ENCODE measurements around the gene PIH1D2.
"Not testable (repeated sequence)": the region's sequence is repeated elsewhere in the genome, so short reads cannot be mapped to it uniquely, and the experiment has no call there.

The PIH1D2 gene

GRCh38 chr11:112057170-112057569, 16.6 kb downstream of the PIH1D2 start:
- peak; percentile 45 for DNase-seq (ENCODE audit: low spot score)

- DNase-seq (ENCODE audit: low spot score), result no peak
These were observed 22.0 kb downstream of the PIH1D2 start for GRCh38 chr11:112051768-112052167.

GRCh38 chr11:112050721-112051120, 23.1 kb downstream of the PIH1D2 start:
- no peak for DNase-seq (ENCODE audit: low spot score)

- no peak for DNase-seq (ENCODE audit: low spot score)
These were observed 24.0 kb downstream of the PIH1D2 start for GRCh38 chr11:112049777-112050176.

- not testable (repeated sequence) for DNase-seq (ENCODE audit: low spot score)
These were observed 25.6 kb downstream of the PIH1D2 start for GRCh38 chr11:112048256-112048655.

GRCh38 chr11:112046647-112047046, 27.2 kb downstream of the PIH1D2 start:
- DNase-seq (ENCODE audit: low spot score), result not testable (repeated sequence)

GRCh38 chr11:112044961-112045360, 28.9 kb downstream of the PIH1D2 start:
- DNase-seq (ENCODE audit: low spot score), result no peak

GRCh38 chr11:112042961-112043304, 30.9 kb downstream of the PIH1D2 start:
- no peak for DNase-seq (ENCODE audit: low spot score)

- DNase-seq (ENCODE audit: low spot score), result peak; percentile 45
These were observed 31.5 kb downstream of the PIH1D2 start for GRCh38 chr11:112042161-112042960.

- DNase-seq (ENCODE audit: low spot score), result no peak
These were observed 36.3 kb downstream of the PIH1D2 start for GRCh38 chr11:112037527-112037926.

GRCh38 chr11:112033902-112034301, 39.9 kb downstream of the PIH1D2 start:
- no peak for DNase-seq (ENCODE audit: low spot score)

- DNase-seq (ENCODE audit: low spot score), result no peak
These were observed 44.4 kb downstream of the PIH1D2 start for GRCh38 chr11:112029460-112029859.

- not testable (repeated sequence) for DNase-seq (ENCODE audit: low spot score)
These were observed 46.9 kb downstream of the PIH1D2 start for GRCh38 chr11:112026784-112027410.

GRCh38 chr11:112025707-112026106, 48.1 kb downstream of the PIH1D2 start:
- DNase-seq (ENCODE audit: low spot score), result peak; percentile 24

GRCh38 chr11:112024773-112025678, 48.8 kb downstream of the PIH1D2 start, which contains the start of gene DLAT:
DLAT (plus strand) TSS chr11:112025408; CDS start chr11:112025473, 65 bp downstream.
- peak; percentile 84 for DNase-seq (ENCODE audit: low spot score)

GRCh38 chr11:112024178-112024772, 49.5 kb downstream of the PIH1D2 start:
- DNase-seq (ENCODE audit: low spot score), result peak; percentile 17

GRCh38 chr11:112023104-112023503, 50.7 kb downstream of the PIH1D2 start:
- no peak for DNase-seq (ENCODE audit: low spot score)

GRCh38 chr11:112019066-112019465, 54.8 kb downstream of the PIH1D2 start:
- no peak for DNase-seq (ENCODE audit: low spot score)
